HG03103 (cell line): ENCODE measurements around the gene UVRAG.
A peak's percentile ranks its signal among the peaks of the same experiment; 100 is the strongest.

Source experiments
- ATAC-seq: cut with Tn5 transposase; IDR thresholded peaks from one replicate; pipeline ENCODE4 v1.9.1; 2021; ENCODE audit warnings: low read depth; ENCODE audit not compliant: unreplicated experiment

UVRAG gene

GRCh38 chr11:76131142-76131541 lies 316.1 kb downstream of the UVRAG start:
- no peak for ATAC-seq

DNA sequence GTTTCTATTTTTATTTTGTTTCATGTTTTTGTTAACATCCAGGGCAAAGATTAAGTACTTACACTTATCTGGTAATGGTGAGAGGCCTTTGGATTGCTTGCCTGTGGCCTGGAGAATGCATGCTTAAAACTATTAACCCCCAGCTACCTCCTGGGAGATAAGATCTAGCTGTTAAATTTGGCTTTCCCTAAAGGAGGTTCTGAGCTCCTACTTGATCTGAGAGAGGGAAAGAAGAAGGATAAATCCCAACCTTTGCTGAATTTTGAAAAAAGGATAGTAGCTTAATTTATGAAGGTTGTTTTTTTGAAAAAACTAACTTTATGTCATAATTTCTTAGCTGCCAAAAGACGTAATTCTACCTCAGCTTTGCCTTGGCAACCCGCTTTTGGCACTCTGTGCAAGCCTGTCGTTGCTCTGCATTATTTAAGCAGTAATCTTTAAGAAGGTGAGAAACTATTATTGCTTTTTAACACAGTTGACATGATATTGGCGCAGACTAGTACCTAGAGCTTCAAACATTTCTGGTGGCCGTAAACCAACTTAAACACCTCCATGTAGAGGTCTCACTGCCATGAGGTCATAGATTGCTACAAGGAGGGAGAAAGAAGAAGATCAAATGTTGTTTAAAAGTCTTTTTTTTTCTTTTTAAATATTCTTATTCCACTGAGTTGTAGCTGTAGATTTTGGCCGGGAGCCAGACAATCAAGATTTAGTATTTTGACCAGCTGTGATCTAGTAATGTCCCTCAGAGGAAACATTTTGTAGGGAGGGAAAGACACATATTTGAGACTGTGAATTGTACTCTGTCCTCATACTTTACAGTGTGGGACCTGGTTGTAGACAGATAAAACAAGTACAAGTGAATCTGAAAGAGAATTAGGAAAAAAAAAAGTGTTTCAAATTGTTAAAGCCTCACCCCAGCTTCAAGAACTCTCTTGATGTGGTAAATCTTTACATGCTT lies 316.9 kb downstream of the UVRAG start:
- no peak for ATAC-seq

DNA sequence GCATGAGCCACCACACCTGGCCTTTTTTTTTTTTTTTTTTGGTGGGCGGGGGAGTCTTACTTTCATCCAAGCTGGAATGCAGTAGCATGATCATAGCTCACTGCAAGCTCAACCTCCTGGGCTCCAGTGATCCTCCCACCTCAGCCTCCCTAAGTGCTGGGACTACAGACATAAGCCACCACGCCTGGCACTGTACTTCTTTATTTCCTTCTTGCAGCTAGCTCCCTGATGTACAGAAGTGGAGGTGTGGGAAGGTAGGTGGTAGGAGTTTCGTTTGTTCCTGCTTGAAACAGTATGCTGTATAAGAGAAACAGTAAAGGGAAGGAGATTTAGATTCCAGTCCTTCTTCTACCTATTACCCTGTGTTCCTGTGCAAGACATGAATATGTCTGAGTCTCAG lies 319.2 kb downstream of the UVRAG start:
- ATAC-seq: no peak

- no peak for ATAC-seq
Measured at GRCh38 chr11:76135491-76135890, 320.5 kb downstream of the UVRAG start.

GRCh38 chr11:76139314-76139713 lies 324.3 kb downstream of the UVRAG start:
- no peak for ATAC-seq

DNA sequence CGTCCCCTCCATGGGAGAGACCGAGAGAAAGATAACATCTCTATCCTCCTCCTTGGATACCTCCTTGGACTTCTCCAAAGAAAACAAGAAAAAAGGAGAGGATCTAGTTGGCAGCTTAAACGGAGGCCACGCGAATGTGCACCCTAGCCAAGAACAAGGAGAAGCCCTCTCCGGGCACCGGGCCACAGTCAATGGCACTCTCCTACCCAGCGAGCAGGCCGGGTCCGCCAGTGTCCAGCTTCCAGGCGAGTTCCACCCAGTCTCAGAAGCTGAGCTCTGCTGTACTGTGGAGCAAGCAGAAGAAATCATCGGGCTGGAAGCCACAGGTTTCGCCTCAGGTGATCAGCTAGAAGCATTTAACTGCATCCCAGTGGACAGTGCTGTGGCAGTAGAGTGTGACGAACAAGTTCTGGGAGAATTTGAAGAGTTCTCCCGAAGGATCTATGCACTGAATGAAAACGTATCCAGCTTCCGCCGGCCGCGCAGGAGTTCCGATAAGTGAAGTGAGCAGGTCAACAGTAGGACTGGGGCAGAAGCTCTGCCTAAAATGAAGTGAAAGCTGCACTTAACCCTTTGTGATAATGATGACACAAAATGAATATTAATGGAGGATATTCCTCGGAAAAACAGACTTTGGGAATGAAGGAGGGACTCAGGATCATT lies 326.0 kb downstream of the UVRAG start:
- ATAC-seq: no peak

GRCh38 chr11:76141901-76142588 lies 327.0 kb downstream of the UVRAG start:
- no peak for ATAC-seq

DNA sequence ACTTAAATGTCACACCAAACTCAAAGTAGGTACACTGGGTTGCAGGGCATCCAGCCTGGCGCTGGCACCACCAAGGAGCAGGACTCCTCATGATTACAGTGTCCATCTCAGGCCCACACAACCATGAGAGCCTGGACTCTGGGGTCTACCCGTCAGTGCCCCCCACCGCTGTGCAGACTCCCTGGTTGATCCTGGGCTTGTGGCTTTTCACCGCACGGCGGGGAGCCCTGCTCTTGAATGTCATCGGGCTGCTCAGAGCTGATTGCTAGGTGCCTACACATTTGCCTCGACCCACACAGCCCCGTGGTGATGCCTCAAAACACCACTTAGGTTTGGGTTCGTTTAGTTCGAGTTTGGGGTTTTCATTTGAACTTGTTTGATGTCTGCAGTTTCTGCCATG lies 328.3 kb downstream of the UVRAG start:
- ATAC-seq: no peak

GRCh38 chr11:76147106-76147740 lies 332.2 kb downstream of the UVRAG start:
- ATAC-seq: no peak

DNA sequence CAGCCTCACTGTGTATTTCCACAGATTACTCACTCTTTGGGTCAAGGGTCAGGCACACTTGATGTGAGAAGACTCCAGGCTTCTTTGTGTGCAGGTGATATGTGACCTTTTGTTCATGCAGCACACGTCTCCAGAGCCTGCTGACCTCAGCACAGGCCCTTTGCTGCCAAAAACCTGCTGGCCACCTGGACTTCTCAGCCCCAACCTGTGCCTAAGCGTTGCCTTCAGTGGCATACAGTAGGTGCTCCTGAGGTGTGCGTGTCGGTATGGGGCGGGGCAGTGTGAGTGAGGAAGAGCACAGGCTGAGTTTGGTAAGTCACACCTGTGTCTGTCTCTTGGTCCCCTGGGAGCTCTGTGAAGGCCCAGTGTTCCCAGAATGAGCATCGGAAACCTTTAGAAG lies 333.2 kb downstream of the UVRAG start:
- no peak for ATAC-seq

DNA sequence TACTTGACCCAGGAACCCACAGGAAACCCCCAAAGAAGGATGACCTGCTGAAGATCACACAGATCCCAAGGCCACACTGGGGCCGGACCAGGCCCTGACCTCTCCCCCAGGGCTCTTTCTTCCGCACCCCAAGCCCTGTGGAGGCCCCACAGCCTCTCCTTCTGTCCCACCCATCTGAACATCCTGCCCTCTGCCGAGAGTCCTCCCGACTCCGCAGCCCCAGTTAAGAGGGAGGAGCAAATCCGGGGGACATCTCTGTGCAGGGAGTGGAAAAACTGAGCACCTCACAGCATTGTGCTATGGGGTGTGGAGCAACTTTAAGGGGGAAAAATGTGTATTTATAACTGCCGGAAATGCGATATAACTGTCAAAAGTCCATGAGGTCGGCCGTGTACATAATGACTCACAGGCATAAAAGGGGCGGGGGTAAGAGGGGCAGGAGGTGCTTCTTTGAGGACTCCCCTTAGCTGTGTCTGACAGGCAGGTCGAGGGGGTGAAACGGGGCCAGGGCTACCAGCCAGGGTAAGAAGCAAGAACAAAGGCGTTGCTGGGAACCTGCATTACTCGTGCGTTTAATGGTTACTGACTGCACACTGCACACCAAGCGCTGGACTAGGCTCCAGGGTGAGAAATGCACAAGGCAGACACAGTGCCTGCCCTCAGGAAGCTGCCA lies 334.1 kb downstream of the UVRAG start:
- ATAC-seq: no peak

DNA sequence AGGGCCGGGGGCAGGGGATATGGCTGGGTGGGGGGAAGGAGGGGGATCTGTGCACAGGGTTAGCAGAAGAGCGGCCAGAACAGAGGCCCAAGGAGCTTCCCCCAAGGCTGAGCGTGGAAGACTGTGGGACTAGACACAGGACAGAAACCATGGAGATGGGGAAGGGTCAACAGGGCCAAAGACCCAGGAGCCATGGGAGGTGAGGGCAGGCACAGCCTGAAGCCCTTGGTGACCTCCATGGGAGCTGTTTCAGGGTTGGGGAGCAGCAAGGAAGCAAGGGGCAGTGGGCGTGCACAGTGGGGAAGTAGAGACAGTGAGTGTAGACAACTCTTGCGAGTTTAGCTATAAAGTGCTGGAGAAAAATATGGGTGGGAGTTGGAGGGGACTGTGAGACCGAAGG lies 334.7 kb downstream of the UVRAG start:
- ATAC-seq: no peak

GRCh38 chr11:76150141-76150540 lies 335.1 kb downstream of the UVRAG start:
- ATAC-seq: no peak

DNA sequence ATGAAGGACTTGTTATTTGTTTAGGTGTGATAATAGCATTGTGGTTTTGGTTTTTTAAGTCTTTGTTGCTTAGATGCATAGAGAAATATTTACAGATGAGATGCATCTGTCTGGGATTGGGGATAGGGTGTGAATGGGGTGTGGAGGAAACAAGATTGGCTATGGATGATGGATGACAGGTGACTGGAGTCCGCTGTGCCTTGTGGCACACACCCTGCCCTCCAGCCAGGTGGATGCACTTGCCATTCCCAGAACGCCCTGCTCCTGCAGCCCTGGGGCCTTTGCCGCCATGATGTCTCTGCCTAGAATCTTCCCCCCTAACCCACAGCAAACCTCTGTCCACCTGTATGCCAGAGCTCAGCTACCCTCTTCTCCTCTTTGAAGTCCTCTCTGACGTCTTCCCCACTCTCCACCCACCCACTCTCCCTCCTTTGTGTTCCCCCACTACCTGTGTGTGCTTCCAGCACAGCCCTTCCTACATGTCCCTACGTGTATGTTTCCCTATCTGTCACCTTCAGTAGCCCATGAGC lies 336.6 kb downstream of the UVRAG start:
- no peak for ATAC-seq

GRCh38 chr11:76152086-76152681 lies 337.2 kb downstream of the UVRAG start:
- peak; percentile 50 for ATAC-seq

DNA sequence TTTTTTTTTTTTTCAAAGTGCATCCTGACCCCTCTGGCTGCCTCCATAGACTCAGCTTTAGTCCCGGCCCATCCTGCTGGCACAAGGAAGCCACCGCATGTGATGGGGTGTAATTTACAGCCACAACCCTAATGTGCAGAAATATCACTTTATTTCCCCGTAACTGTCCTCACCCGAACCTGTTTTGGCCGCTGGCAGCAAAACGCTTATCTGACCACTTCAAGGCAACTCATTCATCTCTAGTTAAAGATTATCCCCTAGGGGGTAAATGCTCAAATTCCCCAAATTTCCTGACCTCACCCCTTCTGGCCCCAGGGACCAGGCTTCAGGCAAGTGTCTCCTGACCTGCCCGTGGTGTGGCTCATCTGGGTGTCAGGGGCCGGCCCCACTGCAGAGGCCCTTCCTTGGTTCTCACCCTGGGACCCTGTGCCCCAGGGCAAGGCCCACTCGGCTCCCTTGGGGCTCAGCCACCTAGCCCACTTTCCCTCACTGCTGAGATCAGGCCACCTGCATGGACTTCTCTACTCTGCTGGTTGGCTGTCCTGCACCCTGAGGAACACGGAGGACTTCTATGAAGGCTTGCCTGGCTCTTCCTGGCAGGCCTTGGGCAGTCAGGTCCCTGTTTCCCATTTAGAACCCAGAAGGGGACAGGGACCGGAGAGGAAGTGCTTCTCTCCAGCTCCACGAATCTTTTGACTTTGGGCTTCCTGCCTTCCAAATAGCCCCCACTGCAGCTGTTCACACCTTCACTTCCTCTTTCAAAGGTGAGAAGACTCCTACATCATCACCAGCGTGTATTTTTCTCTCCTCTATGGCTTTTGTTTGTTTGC lies 337.9 kb downstream of the UVRAG start:
- ATAC-seq: peak; percentile 50

DNA sequence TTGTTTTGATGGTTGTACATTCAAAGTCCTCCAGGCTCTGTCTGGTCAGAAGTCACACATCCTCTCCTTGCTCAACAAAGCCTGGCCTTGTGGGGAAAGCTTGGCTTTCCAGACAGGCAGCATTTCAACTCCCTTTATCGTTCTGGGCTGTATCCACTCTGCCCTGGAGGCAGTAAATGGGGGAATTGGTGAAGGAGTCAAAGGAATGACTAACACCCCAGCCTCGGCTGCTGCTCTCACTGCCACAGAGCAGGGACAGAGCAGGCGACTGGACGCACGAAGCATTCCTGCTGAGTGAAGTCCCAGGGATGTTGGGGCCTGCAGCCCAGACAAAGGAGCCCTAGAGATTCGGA lies 338.5 kb downstream of the UVRAG start:
- no peak for ATAC-seq

DNA sequence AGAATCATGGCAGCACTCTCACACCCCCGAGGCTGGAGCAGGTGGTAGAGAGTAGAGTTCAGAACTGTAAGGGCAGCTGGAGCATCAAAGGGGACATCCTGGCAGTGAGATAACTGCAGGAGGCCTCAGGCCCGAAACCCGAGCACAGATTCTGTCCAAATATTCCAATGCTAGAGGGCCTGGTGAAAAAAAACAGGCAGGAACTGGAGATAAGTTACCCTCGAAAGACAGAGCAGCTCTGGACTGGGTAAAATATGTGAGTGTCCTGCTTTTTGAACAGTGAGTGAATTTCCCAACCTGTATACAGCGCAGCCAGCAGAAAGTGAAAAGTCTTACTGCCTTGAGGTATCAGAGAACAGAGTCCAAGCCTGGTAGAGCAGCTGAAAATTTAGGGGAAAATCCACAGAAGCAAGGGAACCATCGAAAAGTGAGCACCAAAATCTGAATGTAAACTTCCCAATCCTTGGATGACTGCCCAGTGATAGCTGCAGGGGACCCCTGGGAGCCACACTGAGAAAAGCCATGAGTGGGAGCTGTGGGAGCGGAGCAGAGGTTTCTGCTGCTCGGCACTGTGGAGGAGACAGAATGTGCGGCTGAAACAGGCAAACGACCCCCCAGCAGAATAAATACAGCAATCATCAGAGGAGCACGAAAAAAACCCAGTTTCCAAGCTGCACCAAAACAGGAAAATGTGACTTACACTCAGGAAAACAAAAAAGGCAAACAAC lies 340.7 kb downstream of the UVRAG start:
- no peak for ATAC-seq
